ENCODE results near the gene PAPPA. TPM values are rescaled to one million over a fixed set of nuclear protein-coding genes. Genes with fewer than 3 reads are reported as not detected.

The PAPPA gene
- total and polyA plus RNA-seq, 2 of the 8 experiments (the other 6 are each of a cell fraction or from before 2014, with no cell fraction given): 0.18 to 0.63 TPM

DNA sequence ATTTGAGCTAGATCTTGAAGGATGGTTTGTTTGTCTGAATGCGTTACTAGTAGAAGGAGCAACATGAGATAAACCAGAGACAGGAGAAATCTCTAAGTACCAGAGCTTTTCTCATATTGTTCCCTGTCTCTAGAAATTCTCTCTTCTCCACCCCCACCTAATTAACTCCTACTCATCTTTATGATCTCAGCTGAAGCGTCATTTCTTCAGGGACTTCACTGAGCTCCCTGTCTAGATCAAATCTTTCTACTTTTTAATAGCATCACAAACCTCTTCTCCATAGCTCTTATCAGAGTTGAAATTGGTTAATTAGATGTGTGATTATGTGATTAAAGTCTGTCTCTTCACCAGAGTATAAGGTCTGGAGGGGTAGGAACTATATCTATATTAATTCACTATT lies 226.2 kb downstream of the PAPPA start:
- no peak overlapping the region for H3K4ac ChIP-seq (replicated peaks; ENCODE audit: insufficient read length, low read depth, low read length)
- TF ChIP-seq, protein P1, sequence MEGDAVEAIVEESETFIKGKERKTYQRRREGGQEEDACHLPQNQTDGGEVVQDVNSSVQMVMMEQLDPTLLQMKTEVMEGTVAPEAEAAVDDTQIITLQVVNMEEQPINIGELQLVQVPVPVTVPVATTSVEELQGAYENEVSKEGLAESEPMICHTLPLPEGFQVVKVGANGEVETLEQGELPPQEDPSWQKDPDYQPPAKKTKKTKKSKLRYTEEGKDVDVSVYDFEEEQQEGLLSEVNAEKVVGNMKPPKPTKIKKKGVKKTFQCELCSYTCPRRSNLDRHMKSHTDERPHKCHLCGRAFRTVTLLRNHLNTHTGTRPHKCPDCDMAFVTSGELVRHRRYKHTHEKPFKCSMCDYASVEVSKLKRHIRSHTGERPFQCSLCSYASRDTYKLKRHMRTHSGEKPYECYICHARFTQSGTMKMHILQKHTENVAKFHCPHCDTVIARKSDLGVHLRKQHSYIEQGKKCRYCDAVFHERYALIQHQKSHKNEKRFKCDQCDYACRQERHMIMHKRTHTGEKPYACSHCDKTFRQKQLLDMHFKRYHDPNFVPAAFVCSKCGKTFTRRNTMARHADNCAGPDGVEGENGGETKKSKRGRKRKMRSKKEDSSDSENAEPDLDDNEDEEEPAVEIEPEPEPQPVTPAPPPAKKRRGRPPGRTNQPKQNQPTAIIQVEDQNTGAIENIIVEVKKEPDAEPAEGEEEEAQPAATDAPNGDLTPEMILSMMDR (IDR thresholded peaks at IDR 0.05; ENCODE audit: control extremely low read depth in 1 of 3, insufficient read depth in 1 of 3, low read depth in 1 of 3, low read length in 3 of 3): no peak
- TF ChIP-seq TCF12 (IDR thresholded peaks at IDR 0.05; ENCODE audit: low read depth, low read length) (no peak), ATF2 (IDR thresholded peaks at IDR 0.05; ENCODE audit: low read length) (no peak), POLR2AphosphoS5 (IDR thresholded peaks at IDR 0.05; ENCODE audit: low read depth, low read length) (no peak), NANOG (IDR thresholded peaks at IDR 0.05; ENCODE audit: insufficient read depth, low read depth, low read length, poor library complexity, severe bottlenecking) (no peak)
- ChIA-PET CTCF (ENCODE audit: partially characterized antibody) (interaction anchor here (0.6 to 1.2 kb wide), 6 partner anchors 19 to 289 kb away, joined by 3 read pairs; partner anchors contain the start of gene PAPPA), POLR2A (ENCODE audit: partially characterized antibody) (no interaction called here)
- no peak overlapping the region for H3K4me3 ChIP-seq (ENCODE audit: extremely low read depth in 1 of 4, insufficient read depth in 2 of 4, low read depth in 3 of 4, low read length in 4 of 4)
- no peaks in the 10 kb centered on the region for H3K79me2 ChIP-seq (ENCODE audit: control insufficient read depth in 1 of 2, insufficient read depth in 2 of 2, low read length in 2 of 2)
- no peak overlapping the region for H4K5ac ChIP-seq (ENCODE audit: insufficient read length, low read depth, low read length)
- H2BK5ac ChIP-seq (ENCODE audit: low read depth, low read length): no peak overlapping the region
- H2BK120ac ChIP-seq (replicated peaks; ENCODE audit: low read depth, low read length): no peak overlapping the region
- 89% methylated on average over 2 of the region's 2 CpGs; no CpG with 5 or more reads in 1 of the 2 experiments for WGBS, 2 experiments (ENCODE audit: extremely low coverage in 1 of 2, insufficient coverage in 1 of 2, insufficient read length in 1 of 2, insufficient replicate concordance in 2 of 2, low coverage in 1 of 2, low lambda C conversion rate in 2 of 2, missing lambda C conversion rate in 1 of 2)
- no peak for FAIRE-seq
- H2BK20ac ChIP-seq (ENCODE audit: low read length): no peak overlapping the region
- no peak overlapping the region for H3K9ac ChIP-seq (replicated peaks in 1 of 4; ENCODE audit: extremely low read depth in 1 of 4, low read depth in 3 of 4, low read length in 3 of 4)
- H2AK5ac ChIP-seq (ENCODE audit: low read depth, low read length): no peak overlapping the region
- no peaks in the 10 kb centered on the region for H3K4me1 ChIP-seq (replicated peaks in 1 of 4; ENCODE audit: control insufficient read depth in 3 of 4, insufficient read depth in 4 of 4, low read length in 3 of 4)
- no peaks in the 10 kb centered on the region for H3K27me3 ChIP-seq (replicated peaks in 1 of 4; ENCODE audit: control insufficient read depth in 3 of 4, extremely low read depth in 1 of 4, insufficient read depth in 3 of 4, low read length in 3 of 4)
- H3K14ac ChIP-seq (ENCODE audit: insufficient read length): no peak overlapping the region
- DNase-seq (ENCODE audit: low read depth in 1 of 2, low spot score in 2 of 2): no peak
- H3K18ac ChIP-seq (ENCODE audit: extremely low read depth, low read length): no peak overlapping the region
- no peaks in the 10 kb centered on the region for H3K9me3 ChIP-seq (ENCODE audit: insufficient read depth in 2 of 2, low read depth in 1 of 2, low read length in 1 of 2)
- H3K4me2 ChIP-seq (ENCODE audit: insufficient read depth in 1 of 2, low read depth in 2 of 2, low read length in 2 of 2): no peak overlapping the region
- H4K20me1 ChIP-seq (replicated peaks in 1 of 2; ENCODE audit: control insufficient read depth in 1 of 2, insufficient read depth in 2 of 2, low read length in 2 of 2): no peaks in the 10 kb centered on the region
- H3K56ac ChIP-seq (replicated peaks; ENCODE audit: insufficient read length, low read depth, low read length): no peak overlapping the region
- H2BK12ac ChIP-seq (ENCODE audit: low read depth, low read length): no peak overlapping the region
- no peak overlapping the region for H3K27ac ChIP-seq (ENCODE audit: low read depth, low read length)
- no peak overlapping the region for H3K23ac ChIP-seq (ENCODE audit: insufficient read length)
- H2AFZ ChIP-seq (ENCODE audit: low read length): no peak overlapping the region
- no peaks in the 10 kb centered on the region for H3K23me2 ChIP-seq (ENCODE audit: low read depth, low read length)
- no peaks in the 10 kb centered on the region for H3K79me1 ChIP-seq (ENCODE audit: low read depth, low read length)
- no peak overlapping the region for H2BK15ac ChIP-seq (ENCODE audit: low read length)
- peaks cover 0 to 2% (median 0%) of the 10 kb centered on the region in 4 experiments; a peak in 1 of 8 replicates for H3K36me3 ChIP-seq (ENCODE audit: control insufficient read depth in 2 of 4, insufficient read depth in 4 of 4, low read length in 3 of 4)
- no peak overlapping the region for H4K8ac ChIP-seq (ENCODE audit: extremely low read depth, insufficient read depth, low read length)
- H4K91ac ChIP-seq (replicated peaks; ENCODE audit: insufficient read length, low read length): no peak overlapping the region

Measured in H1 (cell line).